GM12878 (cell line): ENCODE measurements around the gene GDF15. TPM values are rescaled to one million over a fixed set of nuclear protein-coding genes. Genes with fewer than 3 reads are reported as not detected.

Experiments
- BHLHE40 ChIP-seq, 2 experiments: fragments of 450-650 bp in 1 of 2; IDR thresholded peaks; 2 replicates each; pipeline ENCODE4 v1.6.1; 2011 to 2017; ENCODE audit warnings: low read depth in 2 of 2, borderline replicate concordance in 1 of 2, improper control_type of control experiment in 1 of 2, low read length in 1 of 2, mild to moderate bottlenecking in 1 of 2
- BMI1 ChIP-seq: fragments of 450-650 bp; IDR thresholded peaks from 2 replicates; pipeline ENCODE4 v1.6.1; 2016; ENCODE audit warnings: mild to moderate bottlenecking, moderate library complexity, borderline replicate concordance
- BRCA1 ChIP-seq: IDR thresholded peaks from 2 replicates; pipeline ENCODE4 v1.6.1; 2011; ENCODE audit warnings: low read depth, low read length, improper control_type of control experiment
- CHD4 ChIP-seq: fragments of 200-600 bp; sonication (generic); IDR thresholded peaks from 2 replicates; pipeline ENCODE4 v1.6.1; 2016; ENCODE audit warnings: mild to moderate bottlenecking
- HDAC2 ChIP-seq: fragments of 200-600 bp; sonication (generic); IDR thresholded peaks from 2 replicates; pipeline ENCODE4 v1.6.1; 2017
- HDGF ChIP-seq: fragments of 450-650 bp; IDR thresholded peaks from 2 replicates; pipeline ENCODE4 v1.6.1; 2016; ENCODE audit warnings: antibody characterized with exemption
- IRF4 ChIP-seq: IDR thresholded peaks from 2 replicates; pipeline ENCODE4 v1.6.1; 2011; ENCODE audit warnings: low read depth, low read length
- KDM1A ChIP-seq: fragments of 200-600 bp; sonication (generic); IDR thresholded peaks from 2 replicates; pipeline ENCODE4 v1.6.1; 2016; ENCODE audit warnings: borderline replicate concordance
- NFYB ChIP-seq: IDR thresholded peaks from 2 replicates; pipeline ENCODE4 v1.6.1; 2011; ENCODE audit warnings: low read depth, mild to moderate bottlenecking, low read length, improper control_type of control experiment, moderate library complexity; ENCODE audit not compliant: insufficient read depth
- RUNX3 ChIP-seq: IDR thresholded peaks from 2 replicates; pipeline ENCODE4 v1.6.1; 2012; ENCODE audit warnings: low read length, inconsistent platforms
- STAT1 ChIP-seq: fragments of 450-650 bp; conservative IDR thresholded peaks from 2 replicates; pipeline ENCODE4 v1.6.1; 2014; ENCODE audit warnings: antibody characterized with exemption, mild to moderate bottlenecking
- SUPT20H ChIP-seq: IDR thresholded peaks from 2 replicates; pipeline ENCODE4 v1.6.1; 2011; ENCODE audit warnings: low read depth, mild to moderate bottlenecking, low read length, moderate library complexity, borderline replicate concordance; ENCODE audit not compliant: control insufficient read depth
- YY1 ChIP-seq: IDR thresholded peaks from 2 replicates; pipeline ENCODE4 v1.6.1; 2011; ENCODE audit warnings: low read depth, mild to moderate bottlenecking, low read length
- ZNF274 ChIP-seq: IDR thresholded peaks from one replicate; pipeline ENCODE4 v1.8.0; 2011; ENCODE audit not compliant: insufficient read length, insufficient read depth
- polyA plus RNA-seq, 11 experiments: library from polyadenylated mRNA; depleted of rRNA in 4 of 11; unstranded in 6 of 11; stranded (reverse) in 5 of 11; fragments of >200 nt; fragmentation: Nextera tagmentation in 4 of 11; fragmentation: Illumina TruSeq in 1 of 11; extraction: Ambion mirVana in 4 of 11; extraction: Trizol in 1 of 11; gene quantifications; 1 replicate in 1 of 11; 2 replicates in 10 of 11; pipeline versions ENCODE4 v1.2.1 to v1.2.3, GENCODE V29; 2011 to 2016; ENCODE audit warnings: inconsistent platforms in 2 of 11, missing spikeins in 2 of 11, low read depth in 1 of 11
- total RNA-seq, 4 experiments: library from RNA; depleted of rRNA in 3 of 4; stranded (reverse); fragments of >200 nt in 3 of 4; fragmentation: Illumina TruSeq in 1 of 4; extraction: Trizol in 1 of 4; gene quantifications; 2 replicates each; pipeline versions ENCODE4 v1.2.1 to v1.2.3, GENCODE V29; 2013 to 2021
- TF ChIP-seq, protein P1 (sequence below): fragments of 450-650 bp; conservative IDR thresholded peaks from 2 replicates; pipeline ENCODE4 v1.6.1; 2017; ENCODE audit warnings: mild to moderate bottlenecking, moderate library complexity
- TF ChIP-seq, protein P2 (sequence below): IDR thresholded peaks from 2 replicates; pipeline ENCODE4 v1.6.1; 2011; ENCODE audit warnings: low read depth, low read length, improper control_type of control experiment, borderline replicate concordance
- TF ChIP-seq, protein P3 (sequence below): IDR thresholded peaks from 2 replicates; pipeline ENCODE4 v1.6.1; 2012; ENCODE audit warnings: low read depth, low read length, improper control_type of control experiment
- TF ChIP-seq, protein P4 (sequence below): fragments of 450-650 bp; formaldehyde crosslinking; IDR thresholded peaks from 2 replicates; pipeline ENCODE4 v1.4.0; 2022; ENCODE audit warnings: mild to moderate bottlenecking, moderate library complexity
- TF ChIP-seq, protein P5 (sequence below): IDR thresholded peaks from 2 replicates; pipeline ENCODE4 v1.6.1; 2012; ENCODE audit warnings: low read depth, low read length, improper control_type of control experiment
- TF ChIP-seq, protein P6 (sequence below): fragments of 450-650 bp; IDR thresholded peaks from 2 replicates; pipeline ENCODE4 v1.6.1; 2017; ENCODE audit warnings: mild to moderate bottlenecking, low read depth, inconsistent platforms; ENCODE audit not compliant: poor library complexity, severe bottlenecking

The GDF15 gene
- total and polyA plus RNA-seq, 10 of the 15 experiments (the other 5 are each of a cell fraction or from before 2014, with no cell fraction given): 0.11 to 3.6 (median 1.6) TPM; not detected in 1

DNA sequence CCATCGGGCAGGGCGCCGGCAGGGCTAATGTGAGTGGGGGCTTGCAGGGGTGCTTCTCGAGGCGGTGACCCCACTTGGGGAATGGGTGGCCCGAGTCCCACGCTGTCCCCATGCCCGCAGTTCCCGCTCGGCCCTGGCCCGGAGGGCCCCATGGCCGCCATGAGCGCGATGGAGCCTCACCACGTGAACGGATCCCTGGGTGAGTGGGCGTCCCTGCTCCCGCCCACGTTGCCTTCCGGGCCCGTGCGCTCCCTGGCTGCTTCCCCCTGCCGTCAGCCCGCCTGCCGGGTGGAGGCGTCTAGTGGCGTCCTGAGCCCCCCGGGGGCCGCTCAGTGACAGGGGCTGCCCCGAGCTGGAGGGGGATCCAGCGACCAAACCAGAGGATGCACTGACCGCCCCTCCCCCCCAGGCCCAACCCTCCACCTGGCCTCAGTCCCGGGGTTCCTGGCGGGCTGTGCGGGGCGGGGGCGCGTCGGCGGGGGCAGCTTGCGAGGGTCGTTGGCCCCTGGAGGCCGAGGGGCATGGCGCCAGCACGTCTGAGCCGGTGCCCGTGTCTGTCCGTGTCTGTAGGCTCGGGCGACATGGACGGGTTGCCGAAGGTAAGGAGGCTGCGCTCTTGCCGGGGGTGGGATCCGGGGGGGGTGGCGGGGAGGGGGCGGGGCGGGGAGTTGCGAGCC lies 47.2 kb downstream of the GDF15 start (continued):
- TF ChIP-seq, protein P1, sequence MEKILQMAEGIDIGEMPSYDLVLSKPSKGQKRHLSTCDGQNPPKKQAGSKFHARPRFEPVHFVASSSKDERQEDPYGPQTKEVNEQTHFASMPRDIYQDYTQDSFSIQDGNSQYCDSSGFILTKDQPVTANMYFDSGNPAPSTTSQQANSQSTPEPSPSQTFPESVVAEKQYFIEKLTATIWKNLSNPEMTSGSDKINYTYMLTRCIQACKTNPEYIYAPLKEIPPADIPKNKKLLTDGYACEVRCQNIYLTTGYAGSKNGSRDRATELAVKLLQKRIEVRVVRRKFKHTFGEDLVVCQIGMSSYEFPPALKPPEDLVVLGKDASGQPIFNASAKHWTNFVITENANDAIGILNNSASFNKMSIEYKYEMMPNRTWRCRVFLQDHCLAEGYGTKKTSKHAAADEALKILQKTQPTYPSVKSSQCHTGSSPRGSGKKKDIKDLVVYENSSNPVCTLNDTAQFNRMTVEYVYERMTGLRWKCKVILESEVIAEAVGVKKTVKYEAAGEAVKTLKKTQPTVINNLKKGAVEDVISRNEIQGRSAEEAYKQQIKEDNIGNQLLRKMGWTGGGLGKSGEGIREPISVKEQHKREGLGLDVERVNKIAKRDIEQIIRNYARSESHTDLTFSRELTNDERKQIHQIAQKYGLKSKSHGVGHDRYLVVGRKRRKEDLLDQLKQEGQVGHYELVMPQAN: peak; percentile 81; the same call in 1 of the 2 replicates
- TF ChIP-seq YY1: peak; percentile 94
- no peak for TF ChIP-seq SUPT20H
- TF ChIP-seq HDAC2: no peak
- peak; percentile 49; the same call in 1 of the 2 replicates for TF ChIP-seq RUNX3
- TF ChIP-seq, protein P2, sequence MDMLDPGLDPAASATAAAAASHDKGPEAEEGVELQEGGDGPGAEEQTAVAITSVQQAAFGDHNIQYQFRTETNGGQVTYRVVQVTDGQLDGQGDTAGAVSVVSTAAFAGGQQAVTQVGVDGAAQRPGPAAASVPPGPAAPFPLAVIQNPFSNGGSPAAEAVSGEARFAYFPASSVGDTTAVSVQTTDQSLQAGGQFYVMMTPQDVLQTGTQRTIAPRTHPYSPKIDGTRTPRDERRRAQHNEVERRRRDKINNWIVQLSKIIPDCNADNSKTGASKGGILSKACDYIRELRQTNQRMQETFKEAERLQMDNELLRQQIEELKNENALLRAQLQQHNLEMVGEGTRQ: peak; percentile 6; the same call in 1 of the 2 replicates
- TF ChIP-seq, protein P3, sequence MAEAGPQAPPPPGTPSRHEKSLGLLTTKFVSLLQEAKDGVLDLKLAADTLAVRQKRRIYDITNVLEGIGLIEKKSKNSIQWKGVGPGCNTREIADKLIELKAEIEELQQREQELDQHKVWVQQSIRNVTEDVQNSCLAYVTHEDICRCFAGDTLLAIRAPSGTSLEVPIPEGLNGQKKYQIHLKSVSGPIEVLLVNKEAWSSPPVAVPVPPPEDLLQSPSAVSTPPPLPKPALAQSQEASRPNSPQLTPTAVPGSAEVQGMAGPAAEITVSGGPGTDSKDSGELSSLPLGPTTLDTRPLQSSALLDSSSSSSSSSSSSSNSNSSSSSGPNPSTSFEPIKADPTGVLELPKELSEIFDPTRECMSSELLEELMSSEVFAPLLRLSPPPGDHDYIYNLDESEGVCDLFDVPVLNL: no peak
- TF ChIP-seq ZNF274: no peak
- TF ChIP-seq, protein P4, sequence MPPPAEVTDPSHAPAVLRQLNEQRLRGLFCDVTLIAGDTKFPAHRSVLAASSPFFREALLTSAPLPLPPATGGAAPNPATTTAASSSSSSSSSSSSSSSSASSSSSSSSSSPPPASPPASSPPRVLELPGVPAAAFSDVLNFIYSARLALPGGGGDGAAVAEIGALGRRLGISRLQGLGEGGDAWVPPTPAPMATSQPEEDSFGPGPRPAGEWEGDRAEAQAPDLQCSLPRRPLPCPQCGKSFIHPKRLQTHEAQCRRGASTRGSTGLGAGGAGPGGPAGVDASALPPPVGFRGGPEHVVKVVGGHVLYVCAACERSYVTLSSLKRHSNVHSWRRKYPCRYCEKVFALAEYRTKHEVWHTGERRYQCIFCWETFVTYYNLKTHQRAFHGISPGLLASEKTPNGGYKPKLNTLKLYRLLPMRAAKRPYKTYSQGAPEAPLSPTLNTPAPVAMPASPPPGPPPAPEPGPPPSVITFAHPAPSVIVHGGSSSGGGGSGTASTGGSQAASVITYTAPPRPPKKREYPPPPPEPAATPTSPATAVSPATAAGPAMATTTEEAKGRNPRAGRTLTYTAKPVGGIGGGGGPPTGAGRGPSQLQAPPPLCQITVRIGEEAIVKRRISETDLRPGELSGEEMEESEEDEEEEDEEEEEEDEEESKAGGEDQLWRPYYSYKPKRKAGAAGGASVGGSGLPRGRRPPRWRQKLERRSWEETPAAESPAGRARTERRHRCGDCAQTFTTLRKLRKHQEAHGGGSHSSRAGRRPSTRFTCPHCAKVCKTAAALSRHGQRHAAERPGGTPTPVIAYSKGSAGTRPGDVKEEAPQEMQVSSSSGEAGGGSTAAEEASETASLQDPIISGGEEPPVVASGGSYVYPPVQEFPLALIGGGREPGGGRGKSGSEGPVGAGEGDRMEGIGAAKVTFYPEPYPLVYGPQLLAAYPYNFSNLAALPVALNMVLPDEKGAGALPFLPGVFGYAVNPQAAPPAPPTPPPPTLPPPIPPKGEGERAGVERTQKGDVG (CRISPR knock-in tag): no peak
- TF ChIP-seq, protein P5, sequence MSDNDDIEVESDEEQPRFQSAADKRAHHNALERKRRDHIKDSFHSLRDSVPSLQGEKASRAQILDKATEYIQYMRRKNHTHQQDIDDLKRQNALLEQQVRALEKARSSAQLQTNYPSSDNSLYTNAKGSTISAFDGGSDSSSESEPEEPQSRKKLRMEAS: no peak; the same call in none of the 2 replicates
- 0 out of 2 replicates have a peak, but pooled peaks have one; percentile 11 for TF ChIP-seq IRF4
- no peak for TF ChIP-seq BRCA1
- TF ChIP-seq CHD4: no peak
- TF ChIP-seq BMI1: no peak
- TF ChIP-seq HDGF: peak; percentile 91
- no peak for TF ChIP-seq NFYB
- TF ChIP-seq, protein P6, sequence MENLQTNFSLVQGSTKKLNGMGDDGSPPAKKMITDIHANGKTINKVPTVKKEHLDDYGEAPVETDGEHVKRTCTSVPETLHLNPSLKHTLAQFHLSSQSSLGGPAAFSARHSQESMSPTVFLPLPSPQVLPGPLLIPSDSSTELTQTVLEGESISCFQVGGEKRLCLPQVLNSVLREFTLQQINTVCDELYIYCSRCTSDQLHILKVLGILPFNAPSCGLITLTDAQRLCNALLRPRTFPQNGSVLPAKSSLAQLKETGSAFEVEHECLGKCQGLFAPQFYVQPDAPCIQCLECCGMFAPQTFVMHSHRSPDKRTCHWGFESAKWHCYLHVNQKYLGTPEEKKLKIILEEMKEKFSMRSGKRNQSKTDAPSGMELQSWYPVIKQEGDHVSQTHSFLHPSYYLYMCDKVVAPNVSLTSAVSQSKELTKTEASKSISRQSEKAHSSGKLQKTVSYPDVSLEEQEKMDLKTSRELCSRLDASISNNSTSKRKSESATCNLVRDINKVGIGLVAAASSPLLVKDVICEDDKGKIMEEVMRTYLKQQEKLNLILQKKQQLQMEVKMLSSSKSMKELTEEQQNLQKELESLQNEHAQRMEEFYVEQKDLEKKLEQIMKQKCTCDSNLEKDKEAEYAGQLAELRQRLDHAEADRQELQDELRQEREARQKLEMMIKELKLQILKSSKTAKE: no peak
- 0 out of 2 replicates have a peak, but pooled peaks have one; percentile 16 for TF ChIP-seq STAT1
- no peak for TF ChIP-seq KDM1A
- TF ChIP-seq BHLHE40 (IDR thresholded peaks at IDR 0.05; ENCODE audit: borderline replicate concordance in 1 of 2, low read depth in 2 of 2, low read length in 1 of 2): peak; percentile 85 to 96
